HepG2 (cell line): ENCODE data around the gene RCN1.

Source experiments
- MTF1 ChIP-seq: sonication (generic); formaldehyde crosslinking; IDR thresholded peaks from 2 replicates; pipeline ENCODE4 v1.5.0; 2020; ENCODE audit warnings: missing genetic modification reagents
- NFYB ChIP-seq: sonication (generic); formaldehyde crosslinking; IDR thresholded peaks from 2 replicates; pipeline ENCODE4 v1.4.0; 2020; ENCODE audit warnings: missing genetic modification reagents
- ZBTB42 ChIP-seq: sonication (generic); formaldehyde crosslinking; IDR thresholded peaks from 2 replicates; pipeline ENCODE4 v1.5.0; 2020; ENCODE audit warnings: mild to moderate bottlenecking, missing genetic modification reagents
- ZNF124 ChIP-seq: sonication (generic); formaldehyde crosslinking; IDR thresholded peaks from 2 replicates; pipeline ENCODE4 v1.4.0; 2020; ENCODE audit warnings: missing genetic modification reagents
- TF ChIP-seq, protein P1 (sequence below): sonication (generic); formaldehyde crosslinking; IDR thresholded peaks from 2 replicates; pipeline ENCODE4 v1.4.0; 2020; ENCODE audit warnings: missing genetic modification reagents, borderline replicate concordance

DNA sequence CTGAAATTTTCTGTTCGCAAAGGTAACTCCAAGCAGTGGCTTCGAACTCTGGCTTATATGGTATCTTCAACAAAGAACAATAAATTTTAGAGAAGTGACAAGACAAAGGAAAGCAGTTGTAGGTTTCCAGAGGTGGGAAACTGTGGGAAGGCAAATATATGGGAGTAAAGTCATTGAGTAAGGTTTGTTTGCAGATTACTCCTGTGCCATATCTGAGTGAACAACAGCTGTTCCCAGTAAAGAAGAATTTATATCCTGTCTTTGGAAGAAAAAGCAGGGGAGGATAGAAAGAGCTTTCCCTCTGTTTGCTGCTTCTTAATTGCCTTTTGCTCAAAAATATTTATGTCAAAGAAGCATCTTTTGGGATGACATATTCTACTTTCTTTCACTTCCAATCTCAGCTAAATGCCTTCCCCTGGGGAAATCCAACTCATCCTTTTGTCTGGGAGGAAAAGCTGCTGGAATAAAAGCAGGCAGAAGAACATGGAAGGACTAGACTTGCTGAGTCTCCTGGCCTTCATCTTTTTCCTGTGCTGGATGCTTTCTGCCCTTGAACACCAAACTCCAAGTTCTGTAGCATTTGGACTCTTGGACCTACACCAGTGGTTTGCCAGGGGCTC, 10.4 kb upstream of the RCN1 start:
- TF ChIP-seq ZBTB42 (CRISPR knock-in tag) (no peak), NFYB (CRISPR knock-in tag) (no peak), MTF1 (CRISPR knock-in tag) (no peak), ZNF124 (CRISPR knock-in tag) (no peak)
- TF ChIP-seq, protein P1, sequence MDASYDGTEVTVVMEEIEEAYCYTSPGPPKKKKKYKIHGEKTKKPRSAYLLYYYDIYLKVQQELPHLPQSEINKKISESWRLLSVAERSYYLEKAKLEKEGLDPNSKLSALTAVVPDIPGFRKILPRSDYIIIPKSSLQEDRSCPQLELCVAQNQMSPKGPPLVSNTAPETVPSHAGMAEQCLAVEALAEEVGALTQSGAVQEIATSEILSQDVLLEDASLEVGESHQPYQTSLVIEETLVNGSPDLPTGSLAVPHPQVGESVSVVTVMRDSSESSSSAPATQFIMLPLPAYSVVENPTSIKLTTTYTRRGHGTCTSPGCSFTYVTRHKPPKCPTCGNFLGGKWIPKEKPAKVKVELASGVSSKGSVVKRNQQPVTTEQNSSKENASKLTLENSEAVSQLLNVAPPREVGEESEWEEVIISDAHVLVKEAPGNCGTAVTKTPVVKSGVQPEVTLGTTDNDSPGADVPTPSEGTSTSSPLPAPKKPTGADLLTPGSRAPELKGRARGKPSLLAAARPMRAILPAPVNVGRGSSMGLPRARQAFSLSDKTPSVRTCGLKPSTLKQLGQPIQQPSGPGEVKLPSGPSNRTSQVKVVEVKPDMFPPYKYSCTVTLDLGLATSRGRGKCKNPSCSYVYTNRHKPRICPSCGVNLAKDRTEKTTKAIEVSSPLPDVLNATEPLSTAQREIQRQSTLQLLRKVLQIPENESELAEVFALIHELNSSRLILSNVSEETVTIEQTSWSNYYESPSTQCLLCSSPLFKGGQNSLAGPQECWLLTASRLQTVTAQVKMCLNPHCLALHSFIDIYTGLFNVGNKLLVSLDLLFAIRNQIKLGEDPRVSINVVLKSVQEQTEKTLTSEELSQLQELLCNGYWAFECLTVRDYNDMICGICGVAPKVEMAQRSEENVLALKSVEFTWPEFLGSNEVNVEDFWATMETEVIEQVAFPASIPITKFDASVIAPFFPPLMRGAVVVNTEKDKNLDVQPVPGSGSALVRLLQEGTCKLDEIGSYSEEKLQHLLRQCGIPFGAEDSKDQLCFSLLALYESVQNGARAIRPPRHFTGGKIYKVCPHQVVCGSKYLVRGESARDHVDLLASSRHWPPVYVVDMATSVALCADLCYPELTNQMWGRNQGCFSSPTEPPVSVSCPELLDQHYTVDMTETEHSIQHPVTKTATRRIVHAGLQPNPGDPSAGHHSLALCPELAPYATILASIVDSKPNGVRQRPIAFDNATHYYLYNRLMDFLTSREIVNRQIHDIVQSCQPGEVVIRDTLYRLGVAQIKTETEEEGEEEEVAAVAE (CRISPR knock-in tag) = no peak
